Measurements from ENCODE around the gene SRI. TPM values are rescaled to one million over a fixed set of nuclear protein-coding genes. Genes with fewer than 3 reads are reported as not detected.

The SRI gene
- total RNA-seq, 4 donors from 2014 or later = 40.3 to 55.5 (median 47.3) TPM

DNA sequence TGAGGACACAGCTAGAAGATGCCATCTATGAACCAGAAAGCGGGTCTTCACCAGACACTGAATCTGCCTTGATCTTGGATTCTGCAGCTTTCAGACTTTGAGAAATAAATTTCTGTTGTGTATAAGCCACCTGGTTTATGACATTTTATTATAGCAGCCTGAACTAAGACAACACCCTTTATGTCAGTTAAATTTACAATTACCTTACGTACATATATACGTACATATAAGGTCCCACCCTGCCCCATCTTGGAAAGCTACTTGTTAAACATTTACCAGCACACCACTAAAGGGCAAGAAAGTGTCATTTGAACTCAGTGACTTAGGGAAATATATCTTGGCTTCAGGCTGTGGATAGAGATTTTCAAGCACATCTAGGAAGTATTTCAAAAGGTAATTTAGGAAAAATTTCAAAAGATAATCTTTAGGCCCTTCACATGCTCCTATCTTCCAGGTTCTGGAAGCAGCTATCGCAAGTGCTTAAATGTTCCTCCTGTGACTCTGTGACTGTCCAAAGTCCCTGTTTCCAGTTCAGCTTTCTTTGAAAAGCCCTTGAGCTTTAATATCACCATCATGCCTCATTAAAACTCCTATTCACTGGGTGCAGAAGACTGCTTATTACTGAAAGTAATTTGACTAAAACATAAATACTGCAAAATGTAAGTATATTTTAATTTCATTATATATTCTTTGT is 9.6 kb upstream of the SRI start:
- Histone ChIP-seq H3K27ac (replicated peaks in 1 of 4) (no peak overlapping the region), H3K4me1 (no peaks in the 10 kb centered on the region), H3K36me3 (no peaks in the 10 kb centered on the region), H3K4me3 (no peak overlapping the region), H3K9me3 (peaks cover 0 to 6% (median 0%) of the 10 kb centered on the region in 4 donors), H3K27me3 (no peaks in the 10 kb centered on the region)
- WGBS = 92% methylated on average over 4 of the region's 4 CpGs
- TF ChIP-seq POLR2A (IDR thresholded peaks at IDR 0.05; ENCODE audit: low read depth) (no peak), POLR2AphosphoS5 (IDR thresholded peaks at IDR 0.05) (no peak), EP300 (IDR thresholded peaks at IDR 0.05) (no peak)
- TF ChIP-seq, protein P1, sequence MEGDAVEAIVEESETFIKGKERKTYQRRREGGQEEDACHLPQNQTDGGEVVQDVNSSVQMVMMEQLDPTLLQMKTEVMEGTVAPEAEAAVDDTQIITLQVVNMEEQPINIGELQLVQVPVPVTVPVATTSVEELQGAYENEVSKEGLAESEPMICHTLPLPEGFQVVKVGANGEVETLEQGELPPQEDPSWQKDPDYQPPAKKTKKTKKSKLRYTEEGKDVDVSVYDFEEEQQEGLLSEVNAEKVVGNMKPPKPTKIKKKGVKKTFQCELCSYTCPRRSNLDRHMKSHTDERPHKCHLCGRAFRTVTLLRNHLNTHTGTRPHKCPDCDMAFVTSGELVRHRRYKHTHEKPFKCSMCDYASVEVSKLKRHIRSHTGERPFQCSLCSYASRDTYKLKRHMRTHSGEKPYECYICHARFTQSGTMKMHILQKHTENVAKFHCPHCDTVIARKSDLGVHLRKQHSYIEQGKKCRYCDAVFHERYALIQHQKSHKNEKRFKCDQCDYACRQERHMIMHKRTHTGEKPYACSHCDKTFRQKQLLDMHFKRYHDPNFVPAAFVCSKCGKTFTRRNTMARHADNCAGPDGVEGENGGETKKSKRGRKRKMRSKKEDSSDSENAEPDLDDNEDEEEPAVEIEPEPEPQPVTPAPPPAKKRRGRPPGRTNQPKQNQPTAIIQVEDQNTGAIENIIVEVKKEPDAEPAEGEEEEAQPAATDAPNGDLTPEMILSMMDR (IDR thresholded peaks at IDR 0.05) = no peak
- intact Hi-C loops (cut with DNase I) = no loop called here
- no peak for DNase-seq (ENCODE audit: extremely low spot score)

DNA sequence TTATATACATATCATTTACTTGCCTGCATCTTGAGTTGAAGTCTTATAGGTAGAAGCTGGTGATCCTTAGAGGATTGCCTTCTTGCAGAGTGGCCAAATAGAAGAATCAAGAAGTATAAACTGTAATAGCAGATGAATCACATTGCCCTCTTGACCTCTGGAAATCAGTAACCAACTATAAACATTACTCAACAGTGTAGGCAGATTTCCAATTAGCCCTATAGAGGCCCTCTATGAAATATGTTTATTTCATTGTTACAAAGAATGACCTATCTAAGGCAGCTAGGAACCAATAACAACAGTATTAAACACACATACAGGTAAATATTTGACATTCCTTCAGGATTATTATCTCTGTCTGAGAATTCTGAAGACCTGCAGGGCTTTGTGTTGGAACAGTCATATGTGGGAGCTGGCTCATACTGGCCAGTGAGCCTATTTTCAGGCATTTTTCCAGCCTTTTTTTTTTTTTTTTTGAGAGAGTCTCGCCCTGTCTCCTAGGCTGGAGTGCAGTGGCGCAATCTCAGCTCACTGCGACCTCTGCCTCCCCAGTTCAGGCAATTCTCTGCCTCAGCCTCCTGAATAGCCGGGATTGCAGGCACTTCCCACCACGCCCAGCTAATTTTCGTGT is 7.2 kb upstream of the SRI start:
- H3K4me3 ChIP-seq = no peak overlapping the region
- H3K36me3 ChIP-seq = no peaks in the 10 kb centered on the region
- H3K27ac ChIP-seq (replicated peaks in 1 of 4) = no peak overlapping the region
- WGBS = 86% methylated on average over 6 of the region's 6 CpGs
- intact Hi-C loops (cut with DNase I) = no loop called here
- DNase-seq (ENCODE audit: extremely low spot score) = no peak
- peaks cover 0 to 6% (median 0%) of the 10 kb centered on the region in 4 donors for H3K9me3 ChIP-seq
- no peaks in the 10 kb centered on the region for H3K4me1 ChIP-seq
- TF ChIP-seq POLR2AphosphoS5 (IDR thresholded peaks at IDR 0.05) (no peak), EP300 (IDR thresholded peaks at IDR 0.05) (no peak), POLR2A (IDR thresholded peaks at IDR 0.05; ENCODE audit: low read depth) (no peak)
- TF ChIP-seq, protein P1 (IDR thresholded peaks at IDR 0.05) = no peak
- H3K27me3 ChIP-seq = no peaks in the 10 kb centered on the region

DNA sequence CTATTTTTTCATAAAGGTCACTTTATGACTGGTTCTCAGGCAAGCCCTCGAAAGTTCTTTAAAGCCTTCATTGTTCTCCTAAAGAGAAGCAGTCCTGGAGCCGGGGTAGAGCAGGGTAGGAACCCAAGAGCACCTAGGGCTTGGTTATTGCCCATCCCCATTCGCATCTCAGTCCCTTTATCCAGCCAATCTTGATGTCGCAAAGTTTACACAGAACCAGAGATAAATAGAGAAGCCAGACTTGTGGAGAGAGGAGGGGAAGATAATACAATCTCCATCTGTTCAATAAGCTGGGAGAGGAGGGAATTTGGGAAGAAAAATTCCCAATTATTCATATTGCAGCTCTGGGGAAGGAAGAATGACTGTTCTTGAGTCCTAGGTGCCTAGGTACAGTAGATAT is 6.4 kb upstream of the SRI start:
- DNase-seq (ENCODE audit: extremely low spot score) = no peak
- TF ChIP-seq, protein P1 (IDR thresholded peaks at IDR 0.05) = no peak
- TF ChIP-seq EP300 (IDR thresholded peaks at IDR 0.05) (no peak), POLR2AphosphoS5 (IDR thresholded peaks at IDR 0.05) (no peak), POLR2A (IDR thresholded peaks at IDR 0.05; ENCODE audit: low read depth) (no peak)
- 92% methylated on average over 4 of the region's 4 CpGs for WGBS
- H3K9me3 ChIP-seq = peaks cover 0 to 6% (median 0%) of the 10 kb centered on the region in 4 donors
- peaks cover 0 to 1% (median under 1%) of the 10 kb centered on the region in 4 donors for H3K4me1 ChIP-seq
- no peaks in the 10 kb centered on the region for H3K27me3 ChIP-seq
- H3K27ac ChIP-seq (replicated peaks in 1 of 4) = no peak overlapping the region
- intact Hi-C loops (cut with DNase I) = no loop called here
- H3K36me3 ChIP-seq = no peaks in the 10 kb centered on the region
- H3K4me3 ChIP-seq = no peak overlapping the region

DNA sequence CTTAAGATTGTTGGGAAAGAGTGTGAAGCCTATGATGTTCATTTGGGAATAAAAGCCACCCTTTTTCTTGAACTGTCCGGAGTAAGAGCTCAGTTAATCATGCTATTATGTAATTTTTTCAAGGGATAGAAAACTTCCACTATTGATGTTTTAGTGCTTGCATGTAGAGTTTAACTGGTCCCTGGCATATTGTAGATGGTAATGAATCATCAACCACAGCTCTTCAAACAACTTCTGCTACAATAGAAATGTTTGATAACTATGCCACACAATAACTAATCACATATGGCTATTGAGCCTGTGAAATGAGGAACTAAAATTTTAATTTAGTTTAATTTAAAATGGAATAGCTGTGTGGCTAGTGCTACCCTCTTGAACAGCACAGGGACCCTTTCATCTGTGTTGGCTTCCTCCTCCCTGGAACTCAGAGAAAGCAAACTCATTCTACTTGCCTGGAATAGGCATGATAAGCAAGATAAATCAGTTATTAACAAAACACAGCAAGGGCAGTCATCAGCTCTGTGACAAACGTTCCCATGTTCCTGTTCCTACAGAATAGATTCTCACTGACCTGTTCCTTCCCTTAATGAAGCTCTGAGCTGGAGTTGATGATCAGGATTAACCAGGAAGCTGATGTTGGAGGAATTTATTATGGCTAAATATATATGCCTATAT is 4.9 kb upstream of the SRI start:
- H3K4me1 ChIP-seq = peaks cover 0 to 10% (median 4%) of the 10 kb centered on the region in 4 donors
- WGBS = 57% methylated on average over 2 of the region's 2 CpGs

More for the DNA sequence above, 4.9 kb upstream of the SRI start:
- H3K36me3 ChIP-seq = no peaks in the 10 kb centered on the region
- H3K4me3 ChIP-seq = no peak overlapping the region
- DNase-seq (ENCODE audit: extremely low spot score) = no peak
- H3K9me3 ChIP-seq = peaks cover 0 to 6% (median 0%) of the 10 kb centered on the region in 4 donors
- H3K27ac ChIP-seq (replicated peaks in 1 of 4) = no peak overlapping the region
- TF ChIP-seq POLR2A (IDR thresholded peaks at IDR 0.05; ENCODE audit: low read depth) = no peak
- no peak for TF ChIP-seq POLR2AphosphoS5 (IDR thresholded peaks at IDR 0.05)
- no peak for TF ChIP-seq EP300 (IDR thresholded peaks at IDR 0.05)
- TF ChIP-seq, protein P1 (IDR thresholded peaks at IDR 0.05) = no peak
- intact Hi-C loops (cut with DNase I) = no loop called here
- H3K27me3 ChIP-seq = no peaks in the 10 kb centered on the region

All from esophagus muscularis mucosa (tissue), 4 donors.